GM19193 (cell line): ENCODE data around the gene TAF4.

ENCODE experiments used
- POLR2A ChIP-seq: IDR thresholded peaks from 4 replicates; pipeline ENCODE4 v1.6.1; 2011; ENCODE audit not compliant: insufficient read depth, insufficient read length; ENCODE audit errors: extremely low read depth

The TAF4 gene

GRCh38 chr20:62052336-62052841 lies 13.3 kb downstream of the TAF4 start:
- no peak for TF ChIP-seq POLR2A

GRCh38 chr20:62051546-62052255 lies 14.0 kb downstream of the TAF4 start:
- TF ChIP-seq POLR2A, result no peak

GRCh38 chr20:62051144-62051543 lies 14.5 kb downstream of the TAF4 start:
- no peak for TF ChIP-seq POLR2A

- TF ChIP-seq POLR2A, result no peak
Measured at GRCh38 chr20:62050166-62051120, 15.2 kb downstream of the TAF4 start.

GRCh38 chr20:62049342-62050165 lies 16.1 kb downstream of the TAF4 start:
- no peak for TF ChIP-seq POLR2A

- TF ChIP-seq POLR2A, result no peak
Measured at GRCh38 chr20:62048821-62049291, 16.8 kb downstream of the TAF4 start.

GRCh38 chr20:62048346-62048761 lies 17.3 kb downstream of the TAF4 start:
- no peak for TF ChIP-seq POLR2A

GRCh38 chr20:62047666-62048345 lies 17.9 kb downstream of the TAF4 start:
- TF ChIP-seq POLR2A, result no peak

GRCh38 chr20:62046431-62046830 lies 19.2 kb downstream of the TAF4 start:
- no peak for TF ChIP-seq POLR2A

GRCh38 chr20:62045529-62046285 lies 20.0 kb downstream of the TAF4 start:
- no peak for TF ChIP-seq POLR2A

GRCh38 chr20:62045118-62045517 lies 20.6 kb downstream of the TAF4 start:
- TF ChIP-seq POLR2A, result no peak

GRCh38 chr20:62044631-62045030 lies 21.1 kb downstream of the TAF4 start:
- no peak for TF ChIP-seq POLR2A

GRCh38 chr20:62043131-62043914 lies 22.4 kb downstream of the TAF4 start:
- TF ChIP-seq POLR2A, result no peak
